ENCODE data around the gene TSPAN18.

DNA sequence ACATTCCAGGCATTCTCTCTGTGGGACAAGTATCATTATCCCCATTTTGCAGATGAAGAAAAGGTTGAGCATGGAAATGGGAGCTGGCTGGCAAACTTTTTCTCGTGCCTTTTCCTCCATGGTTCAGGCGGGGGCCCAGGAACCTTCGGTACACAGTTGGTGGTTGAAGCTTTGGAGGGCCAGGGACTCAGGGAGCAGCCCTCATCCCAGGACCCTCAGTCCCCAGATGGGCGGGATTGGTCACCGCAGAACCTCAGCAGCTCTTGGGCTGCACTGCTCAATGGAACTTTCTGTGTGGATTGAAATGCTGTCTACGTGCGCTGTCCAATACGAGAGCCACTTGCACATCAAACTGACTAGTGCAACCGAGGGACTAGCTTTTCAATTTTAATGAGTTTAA is 61.2 kb downstream of the TSPAN18 start:
- TF ChIP-seq YY1 (IDR thresholded peaks at IDR 0.05; ENCODE audit: insufficient read depth, insufficient read length) (no peak), SUZ12 (IDR thresholded peaks at IDR 0.05; ENCODE audit: extremely low read depth, insufficient read depth, insufficient read length) (no peak), ZNF274 (IDR thresholded peaks at IDR 0.05; ENCODE audit: low read depth, low read length) (no peak)
